Choroid plexus epithelial cell (primary cell): Measurements from ENCODE around the gene CPLX1.

Experiments
- DNase-seq: peaks from one replicate; pipeline ENCODE4 v3.0.0-alpha.2; 2010; ENCODE audit warnings: low read depth
- H3K4me3 ChIP-seq: 2 replicates; pipeline ENCODE4 v1.5.1; 2011; ENCODE audit warnings: low read depth, mild to moderate bottlenecking, control low read depth, low read length, moderate library complexity
- CTCF ChIP-seq: conservative IDR thresholded peaks from 2 replicates; pipeline ENCODE4 v1.5.1; 2011; ENCODE audit warnings: low read depth, mild to moderate bottlenecking, control low read depth, inconsistent platforms, low read length, moderate library complexity

CPLX1 gene

DNA sequence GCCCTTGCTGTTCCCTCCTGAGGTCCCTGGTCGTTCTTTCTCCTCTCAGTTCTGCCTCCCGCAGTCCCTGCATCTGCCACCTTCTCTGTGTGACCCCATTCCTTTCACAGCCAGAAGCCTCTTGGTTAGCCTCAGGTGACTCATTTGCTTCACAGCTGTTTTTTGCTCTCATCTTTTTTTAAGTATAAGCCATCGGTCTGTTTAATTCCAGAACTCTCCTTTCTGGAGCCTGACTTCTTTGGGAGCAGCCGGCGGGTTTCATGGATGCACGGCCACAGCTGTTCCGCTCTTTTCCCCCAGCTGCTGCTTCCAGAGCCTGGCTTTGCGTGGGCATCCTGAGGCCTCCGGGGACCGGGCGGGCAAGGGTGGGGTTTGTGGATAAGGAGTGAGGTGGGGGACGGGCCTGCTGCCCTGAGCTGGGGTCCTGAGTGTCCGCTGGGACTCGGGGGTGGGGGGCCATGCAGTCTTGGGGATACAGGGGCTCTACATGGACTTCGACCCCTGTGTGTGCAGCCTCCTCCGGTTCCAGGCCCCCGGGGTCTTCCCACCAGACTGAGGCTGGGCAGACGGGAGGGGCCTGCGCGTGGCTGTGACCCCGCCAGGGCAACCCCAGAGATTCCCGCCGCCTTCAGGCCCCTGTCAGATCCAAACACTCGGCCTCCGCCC, 73.6 kb downstream of the CPLX1 start:
- no peak for TF ChIP-seq CTCF
- no peak overlapping the region for H3K4me3 ChIP-seq
- DNase-seq, result peak; percentile 36

DNA sequence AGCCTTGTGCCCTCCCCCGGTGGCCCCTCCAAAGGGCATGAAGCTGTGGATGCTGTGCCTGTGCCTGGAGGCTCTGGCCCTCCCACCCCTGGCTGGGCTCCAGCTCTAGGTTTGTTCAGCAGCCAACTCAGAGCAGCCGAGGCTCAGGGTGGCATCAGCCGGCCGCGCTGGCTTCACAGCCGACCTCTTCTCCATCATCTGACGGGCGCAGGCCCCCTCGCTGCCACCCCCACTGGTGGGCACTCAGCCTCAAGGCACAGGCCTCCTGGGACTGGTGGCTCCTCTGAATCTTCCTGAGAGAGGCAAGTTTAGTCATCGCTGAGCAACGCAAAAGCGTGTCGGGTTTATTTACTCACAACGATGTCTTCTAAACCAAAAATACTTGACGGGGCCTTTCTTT, 74.3 kb downstream of the CPLX1 start:
- no peak for DNase-seq
- TF ChIP-seq CTCF, result no peak
- no peak overlapping the region for H3K4me3 ChIP-seq

DNA sequence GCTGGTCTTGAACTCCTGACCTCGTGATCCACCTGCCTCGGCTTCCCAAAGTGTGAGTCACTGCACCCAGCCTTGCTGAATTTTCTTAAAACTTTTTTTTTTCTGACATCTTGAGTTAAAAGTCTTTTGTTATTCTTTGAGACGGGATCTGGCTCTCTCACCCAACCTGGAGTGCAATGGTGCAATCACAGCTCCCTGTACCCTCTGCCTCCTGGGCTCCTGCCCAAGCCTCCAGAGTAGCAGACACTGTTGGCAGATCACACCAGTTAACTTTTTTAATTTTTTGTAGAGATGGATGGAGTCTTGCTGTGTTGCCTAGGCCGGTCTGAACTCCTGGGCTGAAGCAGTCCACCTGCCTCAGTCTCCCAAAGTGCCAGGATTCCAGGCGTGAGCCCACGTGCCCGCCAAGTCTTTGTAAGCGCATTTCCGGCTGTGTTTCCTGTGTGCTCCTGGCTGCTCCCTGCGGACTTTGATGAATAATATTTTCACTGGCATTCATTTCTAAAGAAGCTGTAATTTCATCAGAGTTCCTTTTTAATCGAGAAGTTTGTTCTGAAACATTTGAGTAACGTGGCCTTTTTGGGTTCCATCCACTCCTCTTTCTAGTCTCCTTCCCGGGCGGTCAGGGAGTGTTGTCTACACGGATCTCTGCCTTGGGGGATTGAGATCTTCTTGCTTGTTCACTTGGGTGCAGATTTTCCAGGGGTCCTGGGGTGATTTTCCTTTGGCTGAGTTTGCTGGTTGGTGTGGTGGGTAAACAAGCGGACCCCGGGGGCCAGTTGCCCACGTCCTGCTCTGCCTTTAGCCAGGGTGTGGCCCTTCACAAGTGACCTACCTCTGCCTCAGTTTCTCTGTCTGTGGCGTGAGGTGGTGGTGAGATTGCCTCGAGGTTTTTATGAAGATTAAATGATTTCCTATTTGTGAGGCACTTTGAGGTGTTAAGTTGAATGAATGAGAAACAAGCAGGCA, 75.9 kb downstream of the CPLX1 start:
- no peak overlapping the region for H3K4me3 ChIP-seq
- no peak for TF ChIP-seq CTCF
- peak; percentile 83 for DNase-seq

- no peak for DNase-seq
- no peak for TF ChIP-seq CTCF
- no peak overlapping the region for H3K4me3 ChIP-seq
These were observed 77.5 kb downstream of the CPLX1 start for GRCh38 chr4:748461-748860.

- H3K4me3 ChIP-seq, result no peak overlapping the region
- TF ChIP-seq CTCF, result no peak
- DNase-seq, result no peak
These were observed 78.3 kb downstream of the CPLX1 start for GRCh38 chr4:747546-748170.

DNA sequence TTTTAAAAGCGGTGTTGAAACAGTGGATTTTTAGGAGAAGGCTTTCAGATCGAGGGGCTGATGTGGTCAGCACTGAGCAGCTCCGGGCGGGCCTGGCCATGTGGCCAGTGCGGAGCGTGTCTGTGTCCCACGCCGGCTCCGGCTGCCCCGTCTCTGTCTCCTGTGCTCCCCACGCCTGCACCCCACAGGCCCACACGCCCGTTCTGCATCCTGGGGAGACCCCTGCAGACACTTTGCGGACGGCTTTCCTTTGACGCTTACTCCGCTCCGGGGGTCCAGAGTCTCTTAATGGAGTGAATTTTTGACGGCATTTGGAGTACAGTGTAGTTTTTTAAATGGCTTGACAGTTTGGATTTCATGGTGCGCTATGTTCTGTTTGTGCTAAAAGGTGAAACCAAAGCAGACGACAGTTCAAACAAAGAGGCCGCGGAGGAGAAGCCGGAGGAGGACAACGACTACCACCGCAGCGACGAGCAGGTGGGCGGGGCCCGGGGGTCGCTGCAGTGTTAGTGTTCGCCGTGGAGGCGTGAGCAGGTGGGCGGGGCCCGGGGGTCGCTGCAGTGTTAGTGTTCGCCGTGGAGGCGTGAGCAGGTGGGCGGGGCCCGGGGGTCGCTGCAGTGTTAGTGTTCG, 81.6 kb downstream of the CPLX1 start:
- no peak for DNase-seq
- TF ChIP-seq CTCF, result no peak
- no peak overlapping the region for H3K4me3 ChIP-seq
